ENCODE measurements around the gene NYNRIN.

Gene NYNRIN

DNA sequence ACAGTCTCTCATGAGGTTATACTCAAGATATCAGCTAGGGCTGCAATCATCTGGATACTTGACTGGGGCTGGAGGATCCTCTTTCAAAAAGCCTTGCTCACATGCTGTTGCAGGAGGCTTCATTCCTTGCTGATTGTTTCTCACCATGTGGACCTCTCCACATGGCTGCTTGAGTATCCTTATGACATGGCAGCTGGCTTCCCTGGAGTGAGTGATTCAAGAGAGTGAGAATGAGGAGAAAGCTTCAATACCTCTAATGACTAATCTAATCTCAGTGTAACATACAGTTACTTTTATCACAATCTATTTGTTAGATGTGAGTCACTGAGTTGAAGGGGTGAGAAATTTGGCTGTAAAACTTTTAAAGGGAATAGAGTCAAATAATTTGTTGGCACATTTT lies 58.2 kb downstream of the NYNRIN start:
- DNase-seq (ENCODE audit: low spot score) = no peak

DNA sequence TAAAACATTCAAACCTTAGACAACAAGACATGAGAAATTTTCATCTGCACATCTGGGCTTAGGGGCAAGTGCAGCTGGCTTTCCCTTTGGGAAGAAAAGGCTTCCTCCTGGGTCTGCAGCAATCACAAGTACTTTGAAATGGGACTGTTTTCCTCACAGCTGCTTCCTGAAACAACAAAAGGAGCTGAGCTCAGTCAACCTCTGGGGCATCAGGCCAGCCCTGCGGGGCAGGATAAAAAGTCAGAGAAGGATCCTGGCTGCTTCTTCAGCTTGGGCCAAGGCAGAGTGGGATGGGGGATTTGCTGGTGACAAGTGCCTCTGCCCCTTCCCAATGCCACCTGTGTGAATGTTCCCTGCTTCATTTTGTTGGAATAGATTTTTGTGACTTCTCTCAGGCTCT lies 59.9 kb downstream of the NYNRIN start:
- no peak for DNase-seq (ENCODE audit: low spot score)

DNA sequence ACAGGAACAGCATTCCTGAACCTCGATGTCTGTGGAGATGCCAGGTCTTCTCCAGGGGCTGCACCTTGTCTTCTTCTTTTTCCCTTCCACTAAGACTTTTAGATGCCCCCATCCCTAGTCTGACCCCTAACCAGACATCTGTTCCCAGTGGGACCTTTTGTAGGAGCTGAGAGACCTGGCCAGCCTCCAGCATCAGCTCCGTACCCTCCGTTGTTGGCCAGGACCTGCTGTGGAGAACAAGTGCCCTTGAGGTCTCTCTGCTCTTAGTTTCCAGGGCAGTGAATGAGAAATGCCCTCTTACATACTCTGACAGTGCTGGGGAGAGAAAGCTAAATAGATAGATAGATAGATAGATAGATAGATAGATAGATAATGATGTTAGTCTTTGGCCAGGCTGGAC lies 60.5 kb downstream of the NYNRIN start:
- DNase-seq (ENCODE audit: low spot score) = no peak

DNA sequence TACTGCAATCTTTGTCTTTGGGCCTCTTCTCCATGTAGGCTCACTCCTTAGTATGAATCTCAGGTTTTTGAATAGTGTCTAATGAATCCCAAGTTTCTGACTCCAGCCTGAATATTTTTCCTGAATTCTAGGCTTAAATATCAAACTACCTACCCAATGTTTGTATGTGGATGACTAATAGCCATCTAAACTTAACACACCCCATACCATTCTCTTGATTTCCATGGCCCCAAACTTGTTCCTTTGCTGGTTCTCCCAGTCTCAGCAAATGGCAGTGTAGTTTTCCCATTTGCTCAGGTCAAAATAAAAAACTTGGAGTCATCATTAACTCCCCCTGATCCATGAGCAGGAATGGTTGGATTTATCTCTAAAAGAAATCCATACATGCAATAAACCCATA lies 62.5 kb downstream of the NYNRIN start:
- no peak for DNase-seq (ENCODE audit: low spot score)

DNA sequence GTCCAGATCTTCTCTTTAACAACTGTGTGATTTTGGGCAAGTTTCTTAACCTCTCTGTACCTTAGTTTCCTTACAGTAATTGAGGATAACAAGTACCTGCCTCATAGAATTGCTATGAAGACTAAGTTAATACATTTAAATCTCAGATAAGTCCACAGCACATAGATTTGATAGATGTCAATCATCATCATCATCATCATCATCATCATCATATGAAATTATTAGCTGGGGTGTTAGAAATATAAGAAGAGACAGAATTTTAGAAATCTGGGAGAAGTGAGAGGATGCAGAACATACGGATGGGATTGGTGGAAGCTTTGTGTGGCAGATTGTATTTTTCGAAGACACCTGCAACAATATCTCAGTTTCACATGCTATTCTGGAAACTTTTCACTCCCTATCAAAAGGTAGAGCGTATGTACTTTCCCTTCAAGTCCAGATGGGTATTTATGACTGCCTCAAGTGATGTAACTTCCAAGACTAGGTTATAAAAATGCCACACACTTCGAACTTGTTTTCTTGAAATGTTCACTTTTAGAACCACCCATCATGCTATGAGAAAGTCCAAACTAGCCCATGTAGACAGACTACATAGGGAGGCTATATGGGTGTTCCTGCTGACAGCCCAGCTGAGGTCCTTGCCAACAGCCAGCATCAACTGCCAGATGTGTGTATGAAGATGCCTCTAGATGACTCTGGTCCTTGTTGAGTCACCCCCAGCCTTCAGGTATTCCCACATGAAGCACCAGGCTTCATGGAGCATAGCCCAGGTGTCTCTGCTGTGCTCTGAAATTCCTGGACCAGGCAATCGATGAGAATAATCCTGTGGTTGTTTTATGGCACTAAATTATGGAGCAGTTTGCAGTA lies 64.4 kb downstream of the NYNRIN start:
- no peak for DNase-seq (ENCODE audit: low spot score)

DNA sequence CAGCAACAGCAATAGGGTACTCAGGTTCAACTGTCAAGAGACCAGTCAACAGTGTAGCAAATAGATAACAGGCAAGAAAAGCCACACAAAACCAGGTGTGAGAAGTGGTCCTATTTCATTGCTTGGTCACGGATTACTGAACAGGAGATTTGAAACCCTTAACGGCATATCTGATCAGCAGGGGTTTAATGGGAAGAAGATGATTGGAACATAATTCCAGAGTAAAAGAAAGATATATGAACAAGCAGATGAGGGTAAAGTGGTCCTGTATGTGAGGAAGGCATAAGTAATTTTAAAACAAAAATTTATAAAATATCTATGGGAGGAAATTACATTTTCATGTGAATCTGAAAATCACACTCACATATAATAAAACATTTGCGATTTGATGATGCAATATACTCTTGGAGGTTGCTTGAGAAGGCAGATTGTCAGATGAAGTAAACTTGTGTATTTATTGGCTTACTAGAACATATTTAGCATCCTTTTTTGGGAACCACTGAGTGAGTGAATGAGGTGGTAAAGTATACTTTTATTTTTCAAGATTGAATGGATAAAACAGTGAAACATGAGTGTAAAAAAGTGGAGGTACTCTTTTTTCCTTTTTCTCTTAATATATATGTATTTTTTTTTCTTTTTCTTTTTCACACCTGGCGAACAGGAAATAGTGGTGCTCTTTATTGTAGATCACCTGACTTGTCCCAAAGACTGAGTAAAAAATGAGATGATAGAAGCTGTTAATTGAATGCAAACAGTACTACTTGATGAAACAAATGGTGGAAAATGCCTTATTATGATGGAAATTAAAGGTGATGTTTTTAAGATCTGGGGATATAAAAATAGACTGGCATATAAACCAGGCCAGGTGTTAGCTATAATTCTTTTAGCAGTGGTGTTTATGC lies 65.3 kb downstream of the NYNRIN start:
- DNase-seq (ENCODE audit: low spot score) = no peak

DNA sequence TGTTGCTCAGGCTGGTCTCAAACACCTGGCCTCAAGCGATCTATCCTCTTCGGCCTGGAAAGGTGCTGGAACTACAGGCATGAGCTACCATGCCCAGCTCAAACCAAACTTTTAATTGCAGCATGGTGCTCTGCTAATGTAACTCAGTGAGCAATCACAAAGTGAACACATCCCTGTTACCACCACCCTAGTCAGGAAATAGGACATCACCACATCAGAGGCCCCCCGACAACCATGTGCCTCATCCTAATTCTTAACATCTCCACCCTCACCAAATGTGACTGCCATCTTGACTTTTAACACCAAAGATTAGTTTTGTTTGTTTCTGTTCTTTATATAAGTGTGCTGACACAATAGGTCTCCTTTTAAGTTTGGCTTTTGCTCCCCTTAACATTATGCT lies 66.6 kb downstream of the NYNRIN start:
- no peak for DNase-seq (ENCODE audit: low spot score)

DNA sequence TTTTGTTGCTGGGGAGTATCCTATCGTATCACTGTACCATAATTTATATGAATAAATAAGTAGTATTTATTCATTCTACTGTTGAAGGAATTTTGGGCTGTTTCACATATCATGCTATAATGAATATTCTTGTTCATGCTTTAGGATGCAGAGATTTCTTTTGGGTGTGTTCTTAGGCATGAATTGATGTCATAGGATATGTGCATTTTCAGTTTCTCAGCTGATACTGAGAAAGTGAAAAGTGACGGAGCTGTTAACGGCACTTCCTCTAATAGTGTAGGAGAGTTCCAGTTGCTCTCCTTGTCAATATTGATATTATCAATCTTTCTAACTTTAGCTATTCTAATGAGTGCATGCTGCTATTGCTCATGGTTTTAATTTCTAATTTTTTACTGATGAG lies 67.0 kb downstream of the NYNRIN start:
- no peak for DNase-seq (ENCODE audit: low spot score)
